ENCODE data around the gene PCDHA5.

The PCDHA5 gene

DNA sequence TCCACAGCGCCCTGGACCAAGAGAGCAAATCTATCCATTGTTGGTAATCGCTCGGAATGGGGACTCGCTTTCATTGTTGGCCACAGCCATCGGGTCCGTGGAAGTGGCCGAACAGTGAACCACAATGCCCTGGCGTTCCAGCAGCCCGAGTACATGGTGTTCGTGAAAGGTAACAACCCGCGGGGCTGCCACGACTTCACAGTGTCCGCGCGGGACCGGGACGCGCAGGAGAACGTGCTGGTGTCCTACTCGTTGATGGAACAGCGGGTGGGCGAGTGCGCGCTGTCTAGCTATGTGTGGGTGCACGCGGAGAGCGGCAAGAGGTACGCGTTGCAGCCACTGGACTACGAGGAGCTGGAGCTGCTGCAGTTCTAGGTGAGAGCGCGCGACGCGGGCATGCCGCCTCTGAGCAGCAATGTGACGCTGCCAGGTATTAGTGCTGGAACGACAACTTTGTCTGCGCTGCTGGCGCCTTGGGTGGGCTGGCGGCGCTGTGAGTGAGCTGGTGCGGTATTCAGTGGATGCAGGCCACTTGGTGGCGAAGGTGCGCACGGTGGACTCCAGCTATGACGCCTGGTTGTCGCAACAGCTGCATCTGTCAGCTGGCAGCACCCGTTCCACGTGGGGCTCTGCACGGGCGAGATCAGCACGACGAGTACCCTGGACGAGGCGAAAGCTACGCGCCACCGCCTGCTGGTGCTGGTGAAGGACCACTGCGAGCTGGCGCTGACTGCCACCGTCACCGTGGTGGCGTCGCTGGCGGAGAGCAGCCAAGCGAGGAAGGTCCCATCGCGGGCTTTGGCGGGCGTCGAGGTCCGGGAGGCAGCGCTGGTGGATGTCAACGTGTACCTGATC, 41.3 kb downstream of the PCDHA5 start:
- DNase-seq (ENCODE audit: low read depth) = no peak

- DNase-seq (ENCODE audit: low read depth) = no peak
Measured at GRCh38 chr5:140868721-140869554, 47.5 kb downstream of the PCDHA5 start, which contains the start of gene PCDHA11. PCDHA11 (plus strand) TSS chr5:140868957; CDS start chr5:140869104, 147 bp downstream.

DNA sequence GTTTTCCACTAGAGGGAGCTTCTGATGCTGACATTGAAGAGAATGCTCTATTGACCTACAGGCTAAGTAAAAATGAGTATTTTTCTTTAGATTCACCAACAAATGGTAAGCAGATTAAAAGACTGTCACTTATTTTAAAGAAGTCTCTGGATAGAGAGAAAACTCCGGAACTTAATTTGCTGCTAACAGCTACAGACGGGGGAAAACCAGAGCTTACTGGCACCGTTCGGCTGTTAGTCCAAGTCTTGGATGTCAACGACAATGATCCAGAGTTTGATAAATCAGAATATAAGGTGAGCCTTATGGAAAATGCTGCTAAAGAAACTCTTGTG, 48.1 kb downstream of the PCDHA5 start:
- DNase-seq (ENCODE audit: low read depth) = no peak

- DNase-seq (ENCODE audit: low read depth) = no peak
Measured at GRCh38 chr5:140870221-140871201, 49.1 kb downstream of the PCDHA5 start.

Data from activated T-cell treated with anti-CD3 and anti-CD28 coated beads for 24 hours (primary cell).